ENCODE measurements around the gene NFE2L3.
"Not testable (repeated sequence)": the region's sequence is repeated elsewhere in the genome, so short reads cannot be mapped to it uniquely, and the experiment has no call there.

NFE2L3 gene

GRCh38 chr7:26159243-26159642 is 7.2 kb downstream of the NFE2L3 start:
- Histone ChIP-seq H3K9me3 (no peaks in the 10 kb centered on the region), H3K27ac (no peak overlapping the region), H3K4me1 (peaks cover 0 to 3% (median 0%) of the 10 kb centered on the region in 4 donors), H3K27me3 (peaks cover 0 to 8% of the 10 kb centered on the region in 2 donors), H3K4me3 (no peak overlapping the region), H3K36me3 (no peaks in the 10 kb centered on the region)
- DNase-seq, result no peak
- TF ChIP-seq CTCF (IDR thresholded peaks at IDR 0.05), result no peak
- intact Hi-C loops (cut with DNase I; ENCODE audit: low total_unique reads), result no loop called here

GRCh38 chr7:26160896-26161295 is 8.9 kb downstream of the NFE2L3 start:
- no peak for TF ChIP-seq CTCF (IDR thresholded peaks at IDR 0.05)

GRCh38 chr7:26162431-26162830 is 10.4 kb downstream of the NFE2L3 start:
- intact Hi-C loops (cut with DNase I; ENCODE audit: low total_unique reads), result no loop called here
- no peak overlapping the region for H3K27ac ChIP-seq
- no peaks in the 10 kb centered on the region for H3K36me3 ChIP-seq
- H3K27me3 ChIP-seq, result no peaks in the 10 kb centered on the region
- H3K4me1 ChIP-seq, result no peaks in the 10 kb centered on the region
- no peak for TF ChIP-seq CTCF (IDR thresholded peaks at IDR 0.05)
- H3K4me3 ChIP-seq, result no peak overlapping the region
- no peaks in the 10 kb centered on the region for H3K9me3 ChIP-seq
- no peak for DNase-seq

More at GRCh38 chr7:26160896-26161295, 8.9 kb downstream of the NFE2L3 start:
- Histone ChIP-seq H3K36me3 (no peaks in the 10 kb centered on the region), H3K4me1 (peaks cover 0 to 3% (median 0%) of the 10 kb centered on the region in 4 donors), H3K4me3 (no peak overlapping the region), H3K9me3 (no peaks in the 10 kb centered on the region), H3K27ac (no peak overlapping the region), H3K27me3 (no peaks in the 10 kb centered on the region)
- no peak for DNase-seq
- intact Hi-C loops (cut with DNase I; ENCODE audit: low total_unique reads), result no loop called here

- H3K4me1 ChIP-seq; H3K9me3 ChIP-seq; intact Hi-C loops (cut with DNase I; ENCODE audit: low total_unique reads); DNase-seq; H3K4me3 ChIP-seq; H3K27me3 ChIP-seq; H3K36me3 ChIP-seq; H3K27ac ChIP-seq: not testable (repeated sequence)
These were observed 11.8 kb downstream of the NFE2L3 start for GRCh38 chr7:26163804-26164203.

GRCh38 chr7:26165950-26166683 is 14.1 kb downstream of the NFE2L3 start:
- Histone ChIP-seq H3K36me3 (peaks cover 0 to 12% (median 7%) of the 10 kb centered on the region in 3 donors), H3K9me3 (no peaks in the 10 kb centered on the region), H3K4me1 (no peaks in the 10 kb centered on the region), H3K27me3 (no peaks in the 10 kb centered on the region), H3K27ac (no peak overlapping the region), H3K4me3 (no peak overlapping the region)
- DNase-seq, result no peak
- no peak for TF ChIP-seq CTCF (IDR thresholded peaks at IDR 0.05)
- intact Hi-C loops (cut with DNase I; ENCODE audit: low total_unique reads), result no loop called here

- intact Hi-C loops (cut with DNase I; ENCODE audit: low total_unique reads), result no loop called here
- Histone ChIP-seq H3K4me3 (no peak overlapping the region), H3K27ac (no peak overlapping the region), H3K36me3 (peaks cover 0 to 13% (median 12%) of the 10 kb centered on the region in 3 donors), H3K4me1 (no peaks in the 10 kb centered on the region), H3K9me3 (no peaks in the 10 kb centered on the region), H3K27me3 (no peaks in the 10 kb centered on the region)
- DNase-seq, result no peak
- TF ChIP-seq CTCF (IDR thresholded peaks at IDR 0.05), result no peak
These were observed 14.8 kb downstream of the NFE2L3 start for GRCh38 chr7:26166684-26167266.

Measured in tibial artery (tissue), 4 donors.